Breast epithelium (tissue), 4 donors: ENCODE results near the gene IPCEF1. TPM values are rescaled to one million over a fixed set of nuclear protein-coding genes. Genes with fewer than 3 reads are reported as not detected.

Source experiments
- DNase-seq, 2 donors: peaks; one replicate each; pipeline ENCODE4 v3.0.0-alpha.2; 2019; ENCODE audit warnings: low spot score in 2 of 2
- H3K27ac ChIP-seq, 2 donors: fragments of 200-600 bp; sonication (generic) in 1 of 2; one replicate each; pipeline ENCODE4 v1.5.1; 2016 to 2019; ENCODE audit warnings: mild to moderate bottlenecking in 1 of 2
- H3K27me3 ChIP-seq, 2 donors: fragments of 200-600 bp; sonication (generic) in 1 of 2; one replicate each; pipeline versions ENCODE4 v1.5.1 to v1.6.0; 2017 to 2019; ENCODE audit warnings: control low read depth in 1 of 2, mild to moderate bottlenecking in 1 of 2
- H3K36me3 ChIP-seq: fragments of 200-600 bp; one replicate; pipeline ENCODE4 v1.5.1; 2019
- H3K4me1 ChIP-seq, 2 donors: fragments of 200-600 bp; sonication (generic); one replicate each; pipeline ENCODE4 v1.5.1; 2016 to 2019; ENCODE audit warnings: control low read depth in 1 of 2
- H3K4me3 ChIP-seq, 3 donors: fragments of 200-600 bp; sonication (generic); 1 replicate in 2 of 3; 2 replicates in 1 of 3; pipeline ENCODE4 v1.5.1; 2016 to 2019; ENCODE audit warnings: mild to moderate bottlenecking in 3 of 3, moderate library complexity in 2 of 3
- H3K9me3 ChIP-seq, 2 donors: fragments of 200-600 bp; sonication (generic) in 1 of 2; one replicate each; pipeline ENCODE4 v1.5.1; 2016 to 2019; ENCODE audit warnings: control low read depth in 1 of 2
- CTCF ChIP-seq, 3 donors: fragments of 450-650 bp; IDR thresholded peaks; one replicate each; pipeline ENCODE4 v1.5.1; 2016 to 2017; ENCODE audit warnings: antibody characterized with exemption in 3 of 3, mild to moderate bottlenecking in 3 of 3, moderate library complexity in 3 of 3
- POLR2A ChIP-seq: fragments of 450-650 bp; IDR thresholded peaks from one replicate; pipeline ENCODE4 v1.6.1; 2016; ENCODE audit warnings: antibody characterized with exemption, mild to moderate bottlenecking, moderate library complexity
- POLR2AphosphoS5 ChIP-seq, 3 donors: sonication (generic); formaldehyde crosslinking; IDR thresholded peaks; one replicate each; pipeline ENCODE4 v1.6.1; 2017; ENCODE audit warnings: antibody characterized with exemption in 3 of 3
- intact Hi-C: fragments of 100-400 bp; cut with DNase I; formaldehyde crosslinking; loops from one replicate; pipeline ENCODE4 v1.15.1; 2023; ENCODE audit warnings: low total_unique reads
- total RNA-seq, 3 donors: library from RNA; depleted of rRNA; stranded (reverse); fragments of >200 nt; gene quantifications; one replicate each; pipeline ENCODE4 v1.1.0, GENCODE V29; 2016

IPCEF1 gene
- total RNA-seq, 3 donors from 2014 or later: 3.7 to 6.7 (median 5.6) TPM

- intact Hi-C loops: loop anchor here (5.0 kb wide), 1 partner anchor 123 kb away; no protein-coding TSS in a partner anchor
- TF ChIP-seq POLR2A (no peak), CTCF (IDR thresholded peaks at IDR 0.05) (peak; percentile 70 to 87 (median 86)), POLR2AphosphoS5 (IDR thresholded peaks at IDR 0.05) (no peak)
- peak in 1 of 2 donors; percentile 38 for DNase-seq
- Histone ChIP-seq H3K27ac (no peak overlapping the region), H3K4me3 (no peak overlapping the region), H3K9me3 (no peaks in the 10 kb centered on the region), H3K27me3 (no peaks in the 10 kb centered on the region), H3K36me3 (no peaks in the 10 kb centered on the region), H3K4me1 (no peaks in the 10 kb centered on the region)
Measured at GRCh38 chr6:154154389-154154967, 202.1 kb downstream of the IPCEF1 start.

- Histone ChIP-seq H3K27ac (no peak overlapping the region), H3K9me3 (no peaks in the 10 kb centered on the region), H3K36me3 (no peaks in the 10 kb centered on the region), H3K4me1 (no peaks in the 10 kb centered on the region), H3K27me3 (no peaks in the 10 kb centered on the region), H3K4me3 (no peak overlapping the region)
- intact Hi-C loops: no loop called here
- TF ChIP-seq POLR2AphosphoS5 (IDR thresholded peaks at IDR 0.05): no peak
- DNase-seq: no peak
Measured at GRCh38 chr6:154143753-154144152, 212.8 kb downstream of the IPCEF1 start.

GRCh38 chr6:154140743-154141142 is 215.9 kb downstream of the IPCEF1 start:
- intact Hi-C loops: no loop called here
- Histone ChIP-seq H3K36me3 (no peaks in the 10 kb centered on the region), H3K4me1 (no peaks in the 10 kb centered on the region), H3K27me3 (no peaks in the 10 kb centered on the region), H3K4me3 (no peak overlapping the region), H3K9me3 (no peaks in the 10 kb centered on the region), H3K27ac (no peak overlapping the region)
- DNase-seq: no peak
- TF ChIP-seq POLR2AphosphoS5 (IDR thresholded peaks at IDR 0.05) (no peak), CTCF (IDR thresholded peaks at IDR 0.05) (no peak), POLR2A (no peak)

GRCh38 chr6:154139892-154140291 is 216.7 kb downstream of the IPCEF1 start:
- no peaks in the 10 kb centered on the region for H3K9me3 ChIP-seq
- no peaks in the 10 kb centered on the region for H3K36me3 ChIP-seq
- no peak overlapping the region for H3K27ac ChIP-seq
- intact Hi-C loops: no loop called here
- no peak overlapping the region for H3K4me3 ChIP-seq
- TF ChIP-seq POLR2AphosphoS5 (IDR thresholded peaks at IDR 0.05): no peak
- TF ChIP-seq CTCF (IDR thresholded peaks at IDR 0.05): no peak
- no peak for TF ChIP-seq POLR2A
- H3K27me3 ChIP-seq: no peaks in the 10 kb centered on the region
- no peaks in the 10 kb centered on the region for H3K4me1 ChIP-seq
- no peak for DNase-seq

- H3K4me1 ChIP-seq: no peaks in the 10 kb centered on the region
- H3K36me3 ChIP-seq: no peaks in the 10 kb centered on the region
- H3K27ac ChIP-seq: no peak overlapping the region
- TF ChIP-seq CTCF (IDR thresholded peaks at IDR 0.05) (no peak), POLR2AphosphoS5 (IDR thresholded peaks at IDR 0.05) (no peak), POLR2A (no peak)
- no peak for DNase-seq
- H3K4me3 ChIP-seq: no peak overlapping the region
- intact Hi-C loops: no loop called here
- no peaks in the 10 kb centered on the region for H3K9me3 ChIP-seq
- H3K27me3 ChIP-seq: no peaks in the 10 kb centered on the region
Measured at GRCh38 chr6:154138793-154139192, 217.8 kb downstream of the IPCEF1 start.
